Mesenchymal stem cell (in vitro differentiated cells and primary cell): Measurements from ENCODE around the gene GLB1L3.

ENCODE experiments used
- DNase-seq: peaks from one replicate; pipeline ENCODE4 v3.0.0-alpha.2; 2013
- H2AFZ ChIP-seq: one replicate; pipeline ENCODE4 v1.6.1; 2013; ENCODE audit warnings: low read depth, mild to moderate bottlenecking, control low read depth, inconsistent platforms, low read length, moderate library complexity
- H2AK5ac ChIP-seq: 2 replicates; pipeline ENCODE4 v1.6.1; 2013; ENCODE audit warnings: low read length, moderate library complexity, mild to moderate bottlenecking, inconsistent platforms; ENCODE audit not compliant: severe bottlenecking
- H2BK120ac ChIP-seq: one replicate; pipeline ENCODE4 v1.6.1; 2013; ENCODE audit warnings: low read depth, mild to moderate bottlenecking, inconsistent platforms, low read length, moderate library complexity
- H2BK12ac ChIP-seq, 2 experiments: one replicate each; pipeline ENCODE4 v1.6.1; 2013; ENCODE audit warnings: inconsistent platforms in 2 of 2, low read length in 2 of 2, mild to moderate bottlenecking in 2 of 2, moderate library complexity in 2 of 2, control low read depth in 1 of 2
- H2BK15ac ChIP-seq: one replicate; pipeline ENCODE4 v1.6.1; 2013; ENCODE audit warnings: mild to moderate bottlenecking, low read depth, inconsistent platforms; ENCODE audit not compliant: poor library complexity, severe bottlenecking
- H2BK5ac ChIP-seq: 2 replicates; pipeline ENCODE4 v1.6.1; 2013; ENCODE audit warnings: low read depth, mild to moderate bottlenecking, low read length, control low read depth, inconsistent platforms; ENCODE audit not compliant: poor library complexity, severe bottlenecking
- H3K14ac ChIP-seq, 2 experiments: one replicate each; pipeline ENCODE4 v1.6.1; 2013; ENCODE audit warnings: inconsistent platforms in 2 of 2, low read length in 2 of 2, control low read depth in 1 of 2, mild to moderate bottlenecking in 1 of 2, moderate library complexity in 1 of 2
- H3K18ac ChIP-seq, 2 experiments: one replicate each; pipeline ENCODE4 v1.6.1; 2013; ENCODE audit warnings: inconsistent platforms in 2 of 2, low read length in 2 of 2, control low read depth in 1 of 2, low read depth in 1 of 2, mild to moderate bottlenecking in 1 of 2
- H3K23ac ChIP-seq, 2 experiments: one replicate each; pipeline ENCODE4 v1.6.1; 2013; ENCODE audit warnings: inconsistent platforms in 2 of 2, low read length in 2 of 2, mild to moderate bottlenecking in 2 of 2, moderate library complexity in 2 of 2, control low read depth in 1 of 2
- H3K27ac ChIP-seq: 2 replicates; pipeline ENCODE4 v1.5.1; 2013; ENCODE audit warnings: mild to moderate bottlenecking, moderate library complexity, low read length, control low read depth, inconsistent platforms; ENCODE audit not compliant: poor library complexity, severe bottlenecking
- H3K27me3 ChIP-seq, 2 experiments: 2 replicates each; pipeline versions ENCODE4 v1.6.1 to v1.7.0; 2013; ENCODE audit warnings: low read length in 2 of 2, mild to moderate bottlenecking in 2 of 2, moderate library complexity in 2 of 2, control low read depth in 1 of 2, inconsistent platforms in 1 of 2; ENCODE audit not compliant: control insufficient read depth in 1 of 2, insufficient read depth in 1 of 2
- H3K36me3 ChIP-seq, 2 experiments: 2 replicates each; pipeline versions ENCODE4 v1.6.1 to v1.7.0; 2013; ENCODE audit warnings: low read length in 2 of 2, control low read depth in 1 of 2, inconsistent platforms in 1 of 2, low read depth in 1 of 2, mild to moderate bottlenecking in 1 of 2; ENCODE audit not compliant: insufficient read depth in 2 of 2, control insufficient read depth in 1 of 2
- H3K4ac ChIP-seq, 2 experiments: one replicate each; pipeline ENCODE4 v1.6.1; 2013; ENCODE audit warnings: inconsistent platforms in 2 of 2, low read length in 2 of 2, mild to moderate bottlenecking in 2 of 2, moderate library complexity in 2 of 2, control low read depth in 1 of 2, low read depth in 1 of 2
- H3K4me1 ChIP-seq: 2 replicates; pipeline ENCODE4 v1.6.1; 2013; ENCODE audit warnings: low read depth, low read length, control low read depth; ENCODE audit not compliant: control insufficient read depth, insufficient read depth
- H3K4me2 ChIP-seq: 2 replicates; pipeline ENCODE4 v1.6.1; 2013; ENCODE audit warnings: low read length, mild to moderate bottlenecking, inconsistent platforms; ENCODE audit not compliant: poor library complexity, severe bottlenecking
- H3K4me3 ChIP-seq, 2 experiments: 2 replicates each; pipeline versions ENCODE4 v1.5.1 to v1.7.0; 2013; ENCODE audit warnings: low read length in 2 of 2, mild to moderate bottlenecking in 2 of 2, control low read depth in 1 of 2, low read depth in 1 of 2; ENCODE audit not compliant: insufficient read depth in 1 of 2
- H3K79me1 ChIP-seq: replicated peaks from 2 replicates; pipeline ENCODE4 v1.6.1; 2013; ENCODE audit warnings: mild to moderate bottlenecking, control low read depth, low read length, inconsistent platforms; ENCODE audit not compliant: poor library complexity, severe bottlenecking
- H3K9ac ChIP-seq: 2 replicates; pipeline ENCODE4 v1.7.0; 2013; ENCODE audit warnings: mild to moderate bottlenecking, low read length, moderate library complexity
- H3K9me3 ChIP-seq: 2 replicates; pipeline ENCODE4 v1.7.0; 2013; ENCODE audit warnings: mild to moderate bottlenecking, low read length; ENCODE audit not compliant: control insufficient read depth
- H4K8ac ChIP-seq: one replicate; pipeline ENCODE4 v1.6.1; 2013; ENCODE audit warnings: inconsistent platforms, mild to moderate bottlenecking, low read length, moderate library complexity
- H4K91ac ChIP-seq: one replicate; pipeline ENCODE4 v1.6.1; 2013; ENCODE audit warnings: mild to moderate bottlenecking, low read length, inconsistent platforms
- WGBS: methylation state at CpG from one replicate; pipeline ENCODE4 v1.1.7; 2013; ENCODE audit warnings: mixed read lengths; 5-methylcytosine and 5-hydroxymethylcytosine counted together

GLB1L3 gene

GRCh38 chr11:134246100-134246499 lies 30.1 kb upstream of the GLB1L3 start:
- H3K27ac ChIP-seq: no peak overlapping the region
- no peak overlapping the region for H2BK15ac ChIP-seq
- no peak overlapping the region for H2BK120ac ChIP-seq
- no peak overlapping the region for H3K4me2 ChIP-seq
- no peak overlapping the region for H2BK12ac ChIP-seq
- no peak overlapping the region for H4K8ac ChIP-seq
- no peaks in the 10 kb centered on the region for H3K4me1 ChIP-seq
- H2AFZ ChIP-seq: no peak overlapping the region
- no peak overlapping the region for H4K91ac ChIP-seq
- no peak overlapping the region for H3K18ac ChIP-seq
- no peak overlapping the region for H2BK5ac ChIP-seq
- no peak overlapping the region for H3K23ac ChIP-seq
- H2AK5ac ChIP-seq: no peak overlapping the region
- H3K14ac ChIP-seq: no peak overlapping the region
- peaks cover 63 to 99% of the 10 kb centered on the region in 2 experiments for H3K36me3 ChIP-seq
- no peak overlapping the region for H3K4me3 ChIP-seq
- no peak for DNase-seq
- peaks cover 9% of the 10 kb centered on the region for H3K79me1 ChIP-seq
- 97% methylated on average over 11 of the region's 11 CpGs for WGBS
- no peaks in the 10 kb centered on the region for H3K27me3 ChIP-seq
- H3K9ac ChIP-seq: no peak overlapping the region
- H3K4ac ChIP-seq: no peak overlapping the region
- H3K9me3 ChIP-seq: no peaks in the 10 kb centered on the region

GRCh38 chr11:134246678-134247077 lies 29.5 kb upstream of the GLB1L3 start:
- WGBS: 96% methylated on average over 1 of the region's 4 CpGs
- Histone ChIP-seq H3K27ac (no peak overlapping the region), H3K4me1 (no peaks in the 10 kb centered on the region), H3K9me3 (no peaks in the 10 kb centered on the region), H2AFZ (no peak overlapping the region), H3K79me1 (peaks cover 4% of the 10 kb centered on the region), H2BK120ac (no peak overlapping the region), H2BK12ac (no peak overlapping the region), H2AK5ac (no peak overlapping the region), H2BK5ac (no peak overlapping the region), H3K36me3 (peaks cover 57 to 98% of the 10 kb centered on the region in 2 experiments), H3K14ac (no peak overlapping the region), H3K23ac (no peak overlapping the region), H3K4ac (no peak overlapping the region), H3K4me3 (no peak overlapping the region), H4K91ac (no peak overlapping the region), H3K4me2 (no peak overlapping the region), H3K18ac (no peak overlapping the region), H2BK15ac (no peak overlapping the region), H4K8ac (no peak overlapping the region), H3K27me3 (no peaks in the 10 kb centered on the region), H3K9ac (no peak overlapping the region)
- DNase-seq: no peak

GRCh38 chr11:134248910-134249480 lies 27.2 kb upstream of the GLB1L3 start:
- Histone ChIP-seq H3K4me2 (no peak overlapping the region), H4K91ac (no peak overlapping the region), H2BK12ac (no peak overlapping the region), H3K36me3 (peaks cover 37 to 75% of the 10 kb centered on the region in 2 experiments), H3K9me3 (no peaks in the 10 kb centered on the region), H3K27ac (no peak overlapping the region), H3K4me1 (peaks cover 1% of the 10 kb centered on the region), H2BK5ac (no peak overlapping the region), H3K4me3 (no peak overlapping the region), H3K27me3 (no peaks in the 10 kb centered on the region), H2BK120ac (no peak overlapping the region), H3K9ac (peak overlapping the region; percentile 17), H2AFZ (no peak overlapping the region), H2AK5ac (no peak overlapping the region), H2BK15ac (no peak overlapping the region), H3K4ac (no peak overlapping the region), H3K23ac (no peak overlapping the region), H3K79me1 (peaks cover 9% of the 10 kb centered on the region), H4K8ac (no peak overlapping the region), H3K18ac (no peak overlapping the region), H3K14ac (no peak overlapping the region)
- 95% methylated on average over 6 of the region's 7 CpGs for WGBS
- DNase-seq: no peak

- H4K91ac ChIP-seq: no peak overlapping the region
- no peak overlapping the region for H3K4me2 ChIP-seq
- no peak overlapping the region for H3K23ac ChIP-seq
- no peaks in the 10 kb centered on the region for H3K9me3 ChIP-seq
- no peak overlapping the region for H3K9ac ChIP-seq
- no peak overlapping the region for H4K8ac ChIP-seq
- peaks cover 1% of the 10 kb centered on the region for H3K4me1 ChIP-seq
- peaks cover 9% of the 10 kb centered on the region for H3K79me1 ChIP-seq
- no peak overlapping the region for H3K18ac ChIP-seq
- H3K36me3 ChIP-seq: peaks cover 27 to 62% of the 10 kb centered on the region in 2 experiments
- H3K27ac ChIP-seq: no peak overlapping the region
- no peak overlapping the region for H2AK5ac ChIP-seq
- no peaks in the 10 kb centered on the region for H3K27me3 ChIP-seq
- H2BK5ac ChIP-seq: no peak overlapping the region
- H2BK120ac ChIP-seq: no peak overlapping the region
- DNase-seq: no peak
- no peak overlapping the region for H3K4ac ChIP-seq
- WGBS: 100% methylated on average over 1 of the region's 3 CpGs
- H2AFZ ChIP-seq: no peak overlapping the region
- H3K4me3 ChIP-seq: no peak overlapping the region
- no peak overlapping the region for H2BK15ac ChIP-seq
- H2BK12ac ChIP-seq: no peak overlapping the region
- no peak overlapping the region for H3K14ac ChIP-seq
Measured at GRCh38 chr11:134250246-134250645, 25.9 kb upstream of the GLB1L3 start.
